ENCODE results near the gene ALG9. TPM values are rescaled to one million over a fixed set of nuclear protein-coding genes. Genes with fewer than 3 reads are reported as not detected.

Gene ALG9
- polyA plus RNA-seq, 3 donors, result 7.4 to 7.9 (median 7.8) TPM

DNA sequence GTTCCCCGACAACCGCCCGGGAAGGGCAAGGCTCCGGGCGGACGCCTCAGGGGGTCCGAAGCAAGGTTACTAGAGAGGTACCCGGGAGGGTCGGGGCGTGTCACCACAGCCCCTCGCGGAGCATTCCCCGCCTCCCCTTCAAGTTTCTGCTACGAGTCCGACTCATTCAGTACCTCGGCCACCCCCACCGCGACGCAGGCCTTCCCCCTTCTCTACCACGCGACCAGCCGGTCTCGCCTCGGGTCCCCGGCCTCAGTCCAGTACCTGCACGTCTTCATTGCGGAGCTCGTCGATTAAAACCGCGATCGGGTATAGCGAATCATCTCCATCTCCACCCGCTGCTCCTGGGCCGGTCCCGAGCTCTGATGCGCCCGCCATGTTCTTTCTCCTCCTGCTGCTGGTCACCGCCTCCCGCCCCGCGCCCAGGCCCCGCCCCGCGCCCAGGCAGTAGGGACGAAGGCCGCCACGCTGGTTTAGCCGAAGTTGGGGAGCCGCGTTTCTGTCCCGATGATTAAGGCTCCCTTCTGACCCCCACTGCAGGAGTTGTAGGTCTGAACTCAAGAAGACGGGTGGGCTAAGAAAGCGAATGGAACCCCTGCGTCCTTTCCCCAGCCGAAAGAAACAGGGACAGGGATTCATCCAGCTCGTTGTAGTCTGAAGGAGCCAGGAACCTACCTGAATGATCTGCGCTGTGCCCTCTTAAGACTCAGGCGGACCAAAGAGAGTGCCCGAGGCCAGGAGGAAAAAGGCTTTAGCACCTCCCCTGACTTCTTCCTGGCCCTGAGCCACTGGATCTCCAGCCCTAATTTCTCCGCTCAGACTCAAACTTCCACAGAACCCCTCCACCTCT is 105.2 kb downstream of the ALG9 start, which contains the start of gene PPP2R1B:
Gene PPP2R1B (minus strand): TSS at position 406 of the 850 bp plus-strand sequence. CDS start 28 bp downstream, at position 378.
- Mint-ChIP-seq H3K36me3 (peaks cover 28 to 32% of the 10 kb centered on the region in 2 donors), H3K27ac (peak within 1 kb of the TSS; percentile 80 to 99 (median 94)), H3K27me3 (ENCODE audit: low read depth in 3 of 3) (peaks cover 0 to 7% (median 6%) of the 10 kb centered on the region in 3 donors), H3K4me3 (peak within 1 kb of the TSS; percentile 100), H3K4me1 (peaks cover 21% of the 10 kb centered on the region), H3K9me3 (no peaks in the 10 kb centered on the region)
- Histone ChIP-seq H3K79me2 (ENCODE audit: insufficient read depth, low read length) (peaks cover 17% of the 10 kb centered on the region), H3K36me3 (replicated peaks in 1 of 2; ENCODE audit: control insufficient read depth in 1 of 2, insufficient read depth in 2 of 2, low read length in 2 of 2) (peaks cover 18 to 31% of the 10 kb centered on the region in 2 donors), H3K4me1 (ENCODE audit: control insufficient read depth in 1 of 2, insufficient read depth in 2 of 2, low read length in 2 of 2) (peaks cover 14 to 23% of the 10 kb centered on the region in 2 donors), H3K27ac (ENCODE audit: low read depth in 1 of 2, low read length in 2 of 2) (peak within 1 kb of the TSS; percentile 11 to 65), H3K4me2 (replicated peaks; ENCODE audit: extremely low read depth, low read length, poor library complexity, severe bottlenecking) (peak within 1 kb of the TSS; percentile 90), H2AFZ (ENCODE audit: insufficient read depth, low read depth, low read length, poor library complexity, severe bottlenecking) (peak within 1 kb of the TSS; percentile 94), H3K27me3 (ENCODE audit: control insufficient read depth in 2 of 2, insufficient read depth in 2 of 2, low read length in 2 of 2) (no peaks in the 10 kb centered on the region), H3K4me3 (replicated peaks in 1 of 3; ENCODE audit: low read depth in 2 of 3, low read length in 3 of 3) (peak within 1 kb of the TSS; percentile 83 to 93 (median 85)), H4K20me1 (ENCODE audit: insufficient read depth, low read length) (no peaks in the 10 kb centered on the region), H3K9ac (ENCODE audit: insufficient read depth, low read length, poor library complexity, severe bottlenecking) (peak within 1 kb of the TSS; percentile 67), H3K9me3 (replicated peaks in 1 of 2; ENCODE audit: control insufficient read depth in 1 of 2, insufficient read depth in 1 of 2, low read length in 2 of 2) (no peaks in the 10 kb centered on the region)
- DNase-seq, result peak; percentile 33 to 62 (median 53)
- TF ChIP-seq, protein P1, sequence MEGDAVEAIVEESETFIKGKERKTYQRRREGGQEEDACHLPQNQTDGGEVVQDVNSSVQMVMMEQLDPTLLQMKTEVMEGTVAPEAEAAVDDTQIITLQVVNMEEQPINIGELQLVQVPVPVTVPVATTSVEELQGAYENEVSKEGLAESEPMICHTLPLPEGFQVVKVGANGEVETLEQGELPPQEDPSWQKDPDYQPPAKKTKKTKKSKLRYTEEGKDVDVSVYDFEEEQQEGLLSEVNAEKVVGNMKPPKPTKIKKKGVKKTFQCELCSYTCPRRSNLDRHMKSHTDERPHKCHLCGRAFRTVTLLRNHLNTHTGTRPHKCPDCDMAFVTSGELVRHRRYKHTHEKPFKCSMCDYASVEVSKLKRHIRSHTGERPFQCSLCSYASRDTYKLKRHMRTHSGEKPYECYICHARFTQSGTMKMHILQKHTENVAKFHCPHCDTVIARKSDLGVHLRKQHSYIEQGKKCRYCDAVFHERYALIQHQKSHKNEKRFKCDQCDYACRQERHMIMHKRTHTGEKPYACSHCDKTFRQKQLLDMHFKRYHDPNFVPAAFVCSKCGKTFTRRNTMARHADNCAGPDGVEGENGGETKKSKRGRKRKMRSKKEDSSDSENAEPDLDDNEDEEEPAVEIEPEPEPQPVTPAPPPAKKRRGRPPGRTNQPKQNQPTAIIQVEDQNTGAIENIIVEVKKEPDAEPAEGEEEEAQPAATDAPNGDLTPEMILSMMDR (IDR thresholded peaks at IDR 0.05), result no peak
- under 1% methylated on average over 60 of the region's 61 CpGs for WGBS (ENCODE audit: insufficient coverage)
- intact Hi-C loops (cut with micrococcal nuclease), result loop anchor here (5.0 to 10.0 kb wide), 3 partner anchors 76 to 1549 kb away; partner anchors contain the start of gene TTC12 (in 1 of the 2)

GRCh38 chr11:111765320-111765983 is 105.9 kb downstream of the ALG9 start:
- Histone ChIP-seq H3K79me2 (ENCODE audit: insufficient read depth, low read length) (peaks cover 17% of the 10 kb centered on the region), H3K27ac (ENCODE audit: low read depth in 1 of 2, low read length in 2 of 2) (peak overlapping the region in 1 of 2 donors; percentile 65), H3K9me3 (replicated peaks in 1 of 2; ENCODE audit: control insufficient read depth in 1 of 2, insufficient read depth in 1 of 2, low read length in 2 of 2) (no peaks in the 10 kb centered on the region), H3K36me3 (replicated peaks in 1 of 2; ENCODE audit: control insufficient read depth in 1 of 2, insufficient read depth in 2 of 2, low read length in 2 of 2) (peaks cover 25 to 38% of the 10 kb centered on the region in 2 donors), H4K20me1 (ENCODE audit: insufficient read depth, low read length) (no peaks in the 10 kb centered on the region), H3K4me1 (ENCODE audit: control insufficient read depth in 1 of 2, insufficient read depth in 2 of 2, low read length in 2 of 2) (peaks cover 14 to 23% of the 10 kb centered on the region in 2 donors), H3K27me3 (ENCODE audit: control insufficient read depth in 2 of 2, insufficient read depth in 2 of 2, low read length in 2 of 2) (no peaks in the 10 kb centered on the region), H3K9ac (ENCODE audit: insufficient read depth, low read length, poor library complexity, severe bottlenecking) (peak overlapping the region; percentile 67), H2AFZ (ENCODE audit: insufficient read depth, low read depth, low read length, poor library complexity, severe bottlenecking) (peak overlapping the region; percentile 94), H3K4me3 (replicated peaks in 1 of 3; ENCODE audit: low read depth in 2 of 3, low read length in 3 of 3) (peak overlapping the region; percentile 83 to 93 (median 85)), H3K4me2 (replicated peaks; ENCODE audit: extremely low read depth, low read length, poor library complexity, severe bottlenecking) (peak overlapping the region; percentile 90)
- TF ChIP-seq, protein P1 (IDR thresholded peaks at IDR 0.05), result no peak
- Mint-ChIP-seq H3K27me3 (ENCODE audit: low read depth in 3 of 3) (peaks cover 0 to 7% (median 6%) of the 10 kb centered on the region in 3 donors), H3K9me3 (no peaks in the 10 kb centered on the region), H3K4me1 (peaks cover 21% of the 10 kb centered on the region), H3K27ac (peak overlapping the region in 6 of 7 donors; percentile 7 to 99 (median 94)), H3K4me3 (peak overlapping the region; percentile 100), H3K36me3 (peaks cover 35 to 39% of the 10 kb centered on the region in 2 donors)
- 0% methylated on average over 20 of the region's 28 CpGs for WGBS (ENCODE audit: insufficient coverage)
- DNase-seq, result peak in 1 of 3 donors; percentile 1
- intact Hi-C loops (cut with micrococcal nuclease), result loop anchor here (5.0 to 10.0 kb wide), 3 partner anchors 77 to 1549 kb away; partner anchors contain the start of gene TTC12 (in 1 of the 2)
